Colonic mucosa (tissue), 4 donors: ENCODE results near the gene RPS27L. TPM values are rescaled to one million over a fixed set of nuclear protein-coding genes. Genes with fewer than 3 reads are reported as not detected.

Experiments
- DNase-seq: peaks from one replicate; pipeline ENCODE4 v3.0.0-alpha.2; 2020
- H3K27ac ChIP-seq: fragments of 200-600 bp; one replicate; pipeline ENCODE4 v1.8.0; 2021
- H3K27me3 ChIP-seq: fragments of 200-600 bp; one replicate; pipeline ENCODE4 v1.8.0; 2021
- H3K36me3 ChIP-seq: fragments of 200-600 bp; one replicate; pipeline ENCODE4 v1.8.0; 2021
- H3K4me1 ChIP-seq: fragments of 200-600 bp; one replicate; pipeline ENCODE4 v1.8.0; 2021; ENCODE audit warnings: mild to moderate bottlenecking
- H3K4me3 ChIP-seq: fragments of 200-600 bp; one replicate; pipeline ENCODE4 v1.8.0; 2021
- H3K9ac ChIP-seq, 2 donors: one replicate each; pipeline ENCODE4 v1.7.0; 2013; ENCODE audit warnings: control low read depth in 2 of 2, low read depth in 2 of 2, low read length in 2 of 2
- H3K9me3 ChIP-seq: fragments of 200-600 bp; one replicate; pipeline ENCODE4 v1.8.0; 2021
- CTCF ChIP-seq: fragments of 200-600 bp; IDR thresholded peaks from one replicate; pipeline ENCODE4 v1.8.0; 2022; ENCODE audit warnings: antibody characterized with exemption, mild to moderate bottlenecking
- intact Hi-C: fragments of 100-400 bp; cut with DNase I; formaldehyde crosslinking; loops from one replicate; pipeline ENCODE4 v1.14.1; 2022
- total RNA-seq, 2 donors: library from RNA; stranded (reverse); fragmentation: NEBNext Ultra II Directional in 1 of 2; extraction: Animal tissue kit (Norgen Biotek cat#: 25700) in 1 of 2; gene quantifications; one replicate each; pipeline ENCODE4 v1.2.1, GENCODE V29; 2021
- donor health status: healthy.
- donor health status: DM: no; HTN: no; CAD: no.
- donor health status: DM: no; HTN: no; CAD: no.

Gene RPS27L
- total RNA-seq, 2 donors from 2014 or later = 205 to 269 TPM

GRCh38 chr15:63198371-63199250 lies 41.3 kb upstream of the RPS27L start:
- H3K27me3 ChIP-seq = no peaks in the 10 kb centered on the region
- no peak for DNase-seq

DNA sequence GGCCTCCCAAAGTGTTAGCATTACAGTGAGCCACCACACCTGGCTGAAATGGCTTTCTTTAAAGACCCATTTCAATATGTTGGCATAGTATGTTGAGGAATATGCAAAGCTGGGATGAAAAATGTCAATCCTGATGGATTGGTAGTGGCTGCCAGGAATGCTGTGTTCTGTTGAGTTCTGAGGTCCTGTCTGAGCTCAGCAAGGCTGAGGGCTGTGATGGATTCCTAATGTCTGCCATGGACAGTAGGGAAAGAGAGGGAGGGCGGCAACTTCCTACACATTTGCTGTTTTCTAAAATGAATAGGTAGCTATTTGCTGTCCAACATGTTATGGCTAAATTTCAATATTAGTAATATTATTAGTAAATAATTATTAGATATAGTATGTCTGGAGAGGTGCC lies 40.3 kb upstream of the RPS27L start:
- no peak for TF ChIP-seq CTCF
- no peak for DNase-seq
- no peak overlapping the region for H3K27ac ChIP-seq

More at GRCh38 chr15:63198371-63199250, 41.3 kb upstream of the RPS27L start:
- H3K4me3 ChIP-seq = no peak overlapping the region
- intact Hi-C loops = no loop called here
- H3K9me3 ChIP-seq = no peaks in the 10 kb centered on the region
- no peak overlapping the region for H3K9ac ChIP-seq
- no peak overlapping the region for H3K27ac ChIP-seq
- no peak for TF ChIP-seq CTCF
- H3K36me3 ChIP-seq = no peaks in the 10 kb centered on the region
- no peaks in the 10 kb centered on the region for H3K4me1 ChIP-seq

GRCh38 chr15:63196842-63197241 lies 39.6 kb upstream of the RPS27L start:
- Histone ChIP-seq H3K4me3 (no peak overlapping the region), H3K9me3 (no peaks in the 10 kb centered on the region), H3K4me1 (no peaks in the 10 kb centered on the region), H3K27ac (no peak overlapping the region), H3K36me3 (no peaks in the 10 kb centered on the region), H3K27me3 (no peaks in the 10 kb centered on the region), H3K9ac (no peak overlapping the region)
- no peak for DNase-seq
- intact Hi-C loops = no loop called here
- TF ChIP-seq CTCF = no peak

More for the DNA sequence above, 40.3 kb upstream of the RPS27L start:
- Histone ChIP-seq H3K27me3 (no peaks in the 10 kb centered on the region), H3K9me3 (no peaks in the 10 kb centered on the region), H3K9ac (no peak overlapping the region), H3K4me3 (no peak overlapping the region), H3K4me1 (no peaks in the 10 kb centered on the region), H3K36me3 (no peaks in the 10 kb centered on the region)
- intact Hi-C loops = no loop called here

GRCh38 chr15:63195569-63196015 lies 38.3 kb upstream of the RPS27L start:
- intact Hi-C loops = no loop called here
- H3K9ac ChIP-seq = no peak overlapping the region
- no peaks in the 10 kb centered on the region for H3K4me1 ChIP-seq
- H3K27me3 ChIP-seq = no peaks in the 10 kb centered on the region
- no peak overlapping the region for H3K27ac ChIP-seq
- H3K4me3 ChIP-seq = no peak overlapping the region
- no peaks in the 10 kb centered on the region for H3K9me3 ChIP-seq
- DNase-seq = no peak
- no peaks in the 10 kb centered on the region for H3K36me3 ChIP-seq
- TF ChIP-seq CTCF = no peak

GRCh38 chr15:63194880-63195568 lies 37.7 kb upstream of the RPS27L start:
- H3K4me3 ChIP-seq = no peak overlapping the region
- H3K4me1 ChIP-seq = no peaks in the 10 kb centered on the region
- peak overlapping the region; percentile 10 for H3K27ac ChIP-seq
- H3K27me3 ChIP-seq = no peaks in the 10 kb centered on the region
- intact Hi-C loops = no loop called here
- peak overlapping the region in 1 of 2 donors; percentile 9 for H3K9ac ChIP-seq
- DNase-seq = no peak
- TF ChIP-seq CTCF = no peak
- no peaks in the 10 kb centered on the region for H3K36me3 ChIP-seq
- no peaks in the 10 kb centered on the region for H3K9me3 ChIP-seq
